Activated CD8-positive, alpha-beta T cell treated with anti-CD3 and anti-CD28 coated beads for 36 hours (primary cell): ENCODE data around the gene ACACA. TPM values are rescaled to one million over a fixed set of nuclear protein-coding genes. Genes with fewer than 3 reads are reported as not detected.

ENCODE experiments used
- ATAC-seq: fragments of 200-7000 bp; cut with Tn5 transposase; one replicate; pipeline ENCODE4 v1.10.0; 2021; ENCODE audit warnings: mild to moderate bottlenecking, moderate library complexity
- CTCF ChIA-PET: fragments of 350-600 bp; sonication (Branson Sonifier 250); formaldehyde crosslinking; loops from one replicate; lab custom pipeline; 2021; ENCODE audit warnings: antibody characterized with exemption; lab: Charles Lee
- POLR2A ChIA-PET: fragments of 350-600 bp; sonication (Branson Sonifier 250); formaldehyde crosslinking; loops from one replicate; lab custom pipeline; 2021; ENCODE audit warnings: antibody characterized with exemption; lab: Charles Lee
- DNase-seq: peaks from one replicate; pipeline ENCODE4 v3.0.0-alpha.2; 2020
- H3K27ac Mint-ChIP-seq: one replicate; pipeline ENCODE4 v1.8.0; 2021; ENCODE audit warnings: mild to moderate bottlenecking, mixed read lengths
- H3K27me3 Mint-ChIP-seq: one replicate; pipeline ENCODE4 v1.8.0; 2021; ENCODE audit warnings: mixed read lengths
- H3K36me3 Mint-ChIP-seq: one replicate; pipeline ENCODE4 v1.8.0; 2021; ENCODE audit warnings: low read depth, mixed read lengths
- H3K4me1 Mint-ChIP-seq: one replicate; pipeline ENCODE4 v1.8.0; 2021; ENCODE audit warnings: low read depth, mixed read lengths
- H3K4me3 Mint-ChIP-seq: one replicate; pipeline ENCODE4 v1.8.0; 2021; ENCODE audit warnings: mild to moderate bottlenecking, moderate library complexity, mixed read lengths
- H3K9me3 Mint-ChIP-seq: one replicate; pipeline ENCODE4 v1.8.0; 2021; ENCODE audit warnings: mixed read lengths
- intact Hi-C: fragments of 100-400 bp; cut with micrococcal nuclease; formaldehyde crosslinking; loops from one replicate; pipeline ENCODE4 v1.10.0; 2022
- total RNA-seq, 2 experiments: library from RNA; stranded (reverse); gene quantifications; one replicate each; pipeline ENCODE4 v1.2.3, GENCODE V29; 2021
- TF ChIP-seq, protein P1 (sequence below): fragments of 200-600 bp; IDR thresholded peaks from one replicate; pipeline ENCODE4 v1.8.0; 2022; ENCODE audit warnings: antibody characterized with exemption, mild to moderate bottlenecking

ACACA gene
- total RNA-seq, 2 experiments from 2014 or later = 66.0 to 68.2 TPM

GRCh38 chr17:37342589-37342988, 64.0 kb downstream of the ACACA start:
- CTCF ChIA-PET = interaction anchor here (1.1 kb wide), 1 partner anchor 25 kb away, joined by 3 read pairs; no protein-coding TSS in a partner anchor
- H3K4me3 Mint-ChIP-seq = no peak overlapping the region
- peaks cover 14% of the 10 kb centered on the region for H3K4me1 Mint-ChIP-seq
- no peak for DNase-seq
- POLR2A ChIA-PET = interaction anchor here (0.5 to 2.7 kb wide), 3 partner anchors 9 to 96 kb away, joined by 3 to 7 read pairs (median 4); no protein-coding TSS in a partner anchor
- TF ChIP-seq, protein P1, sequence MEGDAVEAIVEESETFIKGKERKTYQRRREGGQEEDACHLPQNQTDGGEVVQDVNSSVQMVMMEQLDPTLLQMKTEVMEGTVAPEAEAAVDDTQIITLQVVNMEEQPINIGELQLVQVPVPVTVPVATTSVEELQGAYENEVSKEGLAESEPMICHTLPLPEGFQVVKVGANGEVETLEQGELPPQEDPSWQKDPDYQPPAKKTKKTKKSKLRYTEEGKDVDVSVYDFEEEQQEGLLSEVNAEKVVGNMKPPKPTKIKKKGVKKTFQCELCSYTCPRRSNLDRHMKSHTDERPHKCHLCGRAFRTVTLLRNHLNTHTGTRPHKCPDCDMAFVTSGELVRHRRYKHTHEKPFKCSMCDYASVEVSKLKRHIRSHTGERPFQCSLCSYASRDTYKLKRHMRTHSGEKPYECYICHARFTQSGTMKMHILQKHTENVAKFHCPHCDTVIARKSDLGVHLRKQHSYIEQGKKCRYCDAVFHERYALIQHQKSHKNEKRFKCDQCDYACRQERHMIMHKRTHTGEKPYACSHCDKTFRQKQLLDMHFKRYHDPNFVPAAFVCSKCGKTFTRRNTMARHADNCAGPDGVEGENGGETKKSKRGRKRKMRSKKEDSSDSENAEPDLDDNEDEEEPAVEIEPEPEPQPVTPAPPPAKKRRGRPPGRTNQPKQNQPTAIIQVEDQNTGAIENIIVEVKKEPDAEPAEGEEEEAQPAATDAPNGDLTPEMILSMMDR = no peak
- no peaks in the 10 kb centered on the region for H3K27me3 Mint-ChIP-seq
- peaks cover 2% of the 10 kb centered on the region for H3K9me3 Mint-ChIP-seq
- H3K36me3 Mint-ChIP-seq = peaks cover 25% of the 10 kb centered on the region
- intact Hi-C loops = no loop called here
- H3K27ac Mint-ChIP-seq = no peak overlapping the region
- ATAC-seq = no peak

DNA sequence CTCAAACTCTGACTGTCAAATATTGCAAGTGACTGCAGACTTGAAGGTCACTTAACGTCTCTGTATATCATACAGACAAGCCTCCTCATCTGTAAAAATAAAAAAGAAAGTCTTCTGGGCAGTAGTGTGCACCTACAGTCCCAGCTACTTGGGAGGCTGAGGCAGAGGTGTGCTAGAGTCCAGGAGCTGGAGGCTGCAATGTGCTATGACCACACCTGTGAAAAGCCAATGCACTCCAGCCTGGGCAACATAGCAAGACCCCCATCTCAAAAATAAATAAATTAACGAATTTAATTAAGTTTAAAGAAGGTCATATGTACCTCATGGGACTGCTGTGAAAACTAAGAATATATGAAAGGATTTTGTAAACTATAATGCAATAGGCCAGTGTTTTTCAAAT, 65.8 kb downstream of the ACACA start:
- no peak overlapping the region for H3K27ac Mint-ChIP-seq
- intact Hi-C loops = no loop called here
- TF ChIP-seq, protein P1 = no peak
- H3K4me1 Mint-ChIP-seq = peaks cover 10% of the 10 kb centered on the region
- ChIA-PET POLR2A (no interaction called here), CTCF (interaction anchor here (1.8 kb wide), 1 partner anchor 33 kb away, joined by 9 read pairs; no protein-coding TSS in a partner anchor)
- peaks cover 27% of the 10 kb centered on the region for H3K36me3 Mint-ChIP-seq
- ATAC-seq (no peak), DNase-seq (no peak)
- H3K4me3 Mint-ChIP-seq = no peak overlapping the region
- no peaks in the 10 kb centered on the region for H3K27me3 Mint-ChIP-seq
- no peaks in the 10 kb centered on the region for H3K9me3 Mint-ChIP-seq

GRCh38 chr17:37339321-37339720, 67.3 kb downstream of the ACACA start:
- ATAC-seq = no peak
- intact Hi-C loops = no loop called here
- H3K4me1 Mint-ChIP-seq = peaks cover 2% of the 10 kb centered on the region
- H3K9me3 Mint-ChIP-seq = no peaks in the 10 kb centered on the region
- DNase-seq = no peak
- H3K27ac Mint-ChIP-seq = no peak overlapping the region
- ChIA-PET CTCF (no interaction called here), POLR2A (no interaction called here)
- no peak overlapping the region for H3K4me3 Mint-ChIP-seq
- peaks cover 19% of the 10 kb centered on the region for H3K36me3 Mint-ChIP-seq
- TF ChIP-seq, protein P1 = no peak
- no peaks in the 10 kb centered on the region for H3K27me3 Mint-ChIP-seq

GRCh38 chr17:37338847-37339246, 67.8 kb downstream of the ACACA start:
- TF ChIP-seq, protein P1 = no peak
- Mint-ChIP-seq H3K36me3 (peaks cover 19% of the 10 kb centered on the region), H3K27me3 (no peaks in the 10 kb centered on the region), H3K4me1 (no peaks in the 10 kb centered on the region), H3K9me3 (no peaks in the 10 kb centered on the region), H3K27ac (no peak overlapping the region), H3K4me3 (no peak overlapping the region)
- intact Hi-C loops = no loop called here
- ChIA-PET CTCF (no interaction called here), POLR2A (no interaction called here)
- DNase-seq = no peak
- ATAC-seq = no peak

- intact Hi-C loops = no loop called here
- Mint-ChIP-seq H3K9me3 (no peaks in the 10 kb centered on the region), H3K27me3 (no peaks in the 10 kb centered on the region), H3K4me3 (no peak overlapping the region), H3K27ac (no peak overlapping the region), H3K4me1 (no peaks in the 10 kb centered on the region), H3K36me3 (peaks cover 22% of the 10 kb centered on the region)
- DNase-seq (no peak), ATAC-seq (no peak)
- ChIA-PET POLR2A (interaction anchor here (0.7 kb wide), 1 partner anchor 781 kb away, joined by 3 read pairs; no protein-coding TSS in a partner anchor), CTCF (no interaction called here)
- TF ChIP-seq, protein P1 = no peak
Observed at GRCh38 chr17:37327341-37328090, 79.1 kb downstream of the ACACA start.
